Loucy (cell line): ENCODE measurements around the gene DMBT1.

ENCODE experiments used
- CTCF ChIP-seq: fragments of 200-600 bp; sonication (generic); conservative IDR thresholded peaks from 2 replicates; pipeline ENCODE4 v1.5.1; 2014; ENCODE audit warnings: mild to moderate bottlenecking, antibody characterized with exemption, low read length
- EZH2phosphoT487 ChIP-seq: fragments of 200-600 bp; IDR thresholded peaks from 2 replicates; pipeline ENCODE4 v1.6.1; 2018; ENCODE audit warnings: antibody characterized with exemption, mild to moderate bottlenecking, moderate library complexity, borderline replicate concordance

GRCh38 chr10:122650331-122650730 is 89.8 kb downstream of the DMBT1 start:
- TF ChIP-seq CTCF (no peak), EZH2phosphoT487 (no peak)
